Stimulated activated CD8-positive, alpha-beta memory T cell treated with anti-CD3 and anti-CD28 coated beads, Interleukin-2, amount 100 ng/mL, for 48 hours (primary cell): Measurements from ENCODE around the gene EXOC4.
"Not testable (repeated sequence)": the region's sequence is repeated elsewhere in the genome, so short reads cannot be mapped to it uniquely, and the experiment has no call there.

Experiments
- DNase-seq, 2 donors: peaks; one replicate each; pipeline ENCODE4 v3.0.0-alpha.2; 2020; ENCODE audit warnings: low read depth in 2 of 2

Gene EXOC4

GRCh38 chr7:133275446-133276095 is 22.7 kb downstream of the EXOC4 start:
- no peak for DNase-seq

- DNase-seq = not testable (repeated sequence)
These were observed 26.1 kb downstream of the EXOC4 start for GRCh38 chr7:133278975-133279374.

GRCh38 chr7:133282094-133282493 is 29.2 kb downstream of the EXOC4 start:
- DNase-seq = no peak

- DNase-seq = no peak
These were observed 31.2 kb downstream of the EXOC4 start for GRCh38 chr7:133284092-133284491.

- no peak for DNase-seq
These were observed 36.1 kb downstream of the EXOC4 start for GRCh38 chr7:133288970-133289369.

- DNase-seq = no peak
These were observed 37.2 kb downstream of the EXOC4 start for GRCh38 chr7:133290041-133290440.

GRCh38 chr7:133290676-133291333 is 37.9 kb downstream of the EXOC4 start:
- DNase-seq = no peak

GRCh38 chr7:133292631-133293030 is 39.8 kb downstream of the EXOC4 start:
- DNase-seq = no peak

GRCh38 chr7:133293384-133294160 is 40.7 kb downstream of the EXOC4 start:
- no peak for DNase-seq

GRCh38 chr7:133294234-133294633 is 41.4 kb downstream of the EXOC4 start:
- no peak for DNase-seq

- no peak for DNase-seq
These were observed 42.6 kb downstream of the EXOC4 start for GRCh38 chr7:133295484-133295883.

GRCh38 chr7:133297093-133297492 is 44.2 kb downstream of the EXOC4 start:
- no peak for DNase-seq

GRCh38 chr7:133298080-133298479 is 45.2 kb downstream of the EXOC4 start:
- DNase-seq = no peak

GRCh38 chr7:133299676-133300075 is 46.8 kb downstream of the EXOC4 start:
- DNase-seq = no peak

GRCh38 chr7:133300088-133300487 is 47.2 kb downstream of the EXOC4 start:
- no peak for DNase-seq

- no peak for DNase-seq
These were observed 47.9 kb downstream of the EXOC4 start for GRCh38 chr7:133300811-133301210.

- no peak for DNase-seq
These were observed 48.6 kb downstream of the EXOC4 start for GRCh38 chr7:133301444-133301843.

- DNase-seq = no peak
These were observed 50.5 kb downstream of the EXOC4 start for GRCh38 chr7:133303372-133303771.

- DNase-seq = no peak
These were observed 51.1 kb downstream of the EXOC4 start for GRCh38 chr7:133303931-133304330.

GRCh38 chr7:133309333-133309732 is 56.5 kb downstream of the EXOC4 start:
- DNase-seq = no peak

- no peak for DNase-seq
These were observed 57.5 kb downstream of the EXOC4 start for GRCh38 chr7:133310232-133310862.

GRCh38 chr7:133313575-133313974 is 60.7 kb downstream of the EXOC4 start:
- DNase-seq = no peak
